ENCODE measurements around the gene SERTAD2.

DNA sequence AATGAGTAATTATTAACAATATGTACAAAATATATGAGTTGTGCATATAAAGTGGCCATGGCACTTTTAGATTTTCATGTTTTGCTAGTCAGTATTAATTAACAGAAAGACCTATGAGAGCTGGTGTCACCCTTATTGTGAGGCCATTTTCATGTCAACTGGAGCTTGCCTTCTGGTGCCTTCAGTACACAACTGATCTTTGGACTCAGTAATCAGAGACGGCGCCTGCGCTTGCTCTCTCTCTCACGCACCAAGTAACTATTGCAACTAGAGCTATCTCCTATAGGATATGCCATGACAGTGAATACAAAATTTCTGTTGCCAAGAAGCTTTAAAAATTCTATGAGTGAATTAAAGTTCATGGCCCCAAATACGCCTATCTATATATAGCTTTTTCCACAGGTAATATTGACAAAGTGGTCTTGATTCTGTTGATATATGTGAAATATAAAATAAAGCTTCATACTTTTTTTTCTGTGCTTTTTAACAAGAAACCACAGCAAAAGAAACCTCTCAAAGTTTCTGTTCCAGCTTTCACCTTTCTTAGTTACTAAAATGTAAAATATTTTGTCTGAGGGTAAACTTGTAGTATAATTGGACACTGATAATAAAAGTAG is 2.9 kb downstream of the SERTAD2 start:
- TF ChIP-seq, protein P1, sequence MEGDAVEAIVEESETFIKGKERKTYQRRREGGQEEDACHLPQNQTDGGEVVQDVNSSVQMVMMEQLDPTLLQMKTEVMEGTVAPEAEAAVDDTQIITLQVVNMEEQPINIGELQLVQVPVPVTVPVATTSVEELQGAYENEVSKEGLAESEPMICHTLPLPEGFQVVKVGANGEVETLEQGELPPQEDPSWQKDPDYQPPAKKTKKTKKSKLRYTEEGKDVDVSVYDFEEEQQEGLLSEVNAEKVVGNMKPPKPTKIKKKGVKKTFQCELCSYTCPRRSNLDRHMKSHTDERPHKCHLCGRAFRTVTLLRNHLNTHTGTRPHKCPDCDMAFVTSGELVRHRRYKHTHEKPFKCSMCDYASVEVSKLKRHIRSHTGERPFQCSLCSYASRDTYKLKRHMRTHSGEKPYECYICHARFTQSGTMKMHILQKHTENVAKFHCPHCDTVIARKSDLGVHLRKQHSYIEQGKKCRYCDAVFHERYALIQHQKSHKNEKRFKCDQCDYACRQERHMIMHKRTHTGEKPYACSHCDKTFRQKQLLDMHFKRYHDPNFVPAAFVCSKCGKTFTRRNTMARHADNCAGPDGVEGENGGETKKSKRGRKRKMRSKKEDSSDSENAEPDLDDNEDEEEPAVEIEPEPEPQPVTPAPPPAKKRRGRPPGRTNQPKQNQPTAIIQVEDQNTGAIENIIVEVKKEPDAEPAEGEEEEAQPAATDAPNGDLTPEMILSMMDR (IDR thresholded peaks at IDR 0.05), result no peak
- no peak for TF ChIP-seq POLR2A (IDR thresholded peaks at IDR 0.05)
